Measurements from ENCODE around the gene FGA. TPM values are rescaled to one million over a fixed set of nuclear protein-coding genes. Genes with fewer than 3 reads are reported as not detected.

FGA gene
- total and polyA plus RNA-seq, 4 donors = 8,747 to 25,210 (median 14,399) TPM

- peak; percentile 48 for TF ChIP-seq REST (IDR thresholded peaks at IDR 0.05)
- TF ChIP-seq, protein P1, sequence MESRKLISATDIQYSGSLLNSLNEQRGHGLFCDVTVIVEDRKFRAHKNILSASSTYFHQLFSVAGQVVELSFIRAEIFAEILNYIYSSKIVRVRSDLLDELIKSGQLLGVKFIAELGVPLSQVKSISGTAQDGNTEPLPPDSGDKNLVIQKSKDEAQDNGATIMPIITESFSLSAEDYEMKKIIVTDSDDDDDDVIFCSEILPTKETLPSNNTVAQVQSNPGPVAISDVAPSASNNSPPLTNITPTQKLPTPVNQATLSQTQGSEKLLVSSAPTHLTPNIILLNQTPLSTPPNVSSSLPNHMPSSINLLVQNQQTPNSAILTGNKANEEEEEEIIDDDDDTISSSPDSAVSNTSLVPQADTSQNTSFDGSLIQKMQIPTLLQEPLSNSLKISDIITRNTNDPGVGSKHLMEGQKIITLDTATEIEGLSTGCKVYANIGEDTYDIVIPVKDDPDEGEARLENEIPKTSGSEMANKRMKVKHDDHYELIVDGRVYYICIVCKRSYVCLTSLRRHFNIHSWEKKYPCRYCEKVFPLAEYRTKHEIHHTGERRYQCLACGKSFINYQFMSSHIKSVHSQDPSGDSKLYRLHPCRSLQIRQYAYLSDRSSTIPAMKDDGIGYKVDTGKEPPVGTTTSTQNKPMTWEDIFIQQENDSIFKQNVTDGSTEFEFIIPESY (IDR thresholded peaks at IDR 0.05) = peak; percentile 66
Observed at GRCh38 chr4:154562697-154563254, 27.8 kb downstream of the FGA start, which contains the start of gene FGB (continued).

GRCh38 chr4:154560824-154561231, 29.7 kb downstream of the FGA start:
- peaks cover 2 to 12% (median 9%) of the 10 kb centered on the region in 4 donors for H3K36me3 ChIP-seq (ENCODE audit: control insufficient read depth in 4 of 4, insufficient read depth in 3 of 4, low read depth in 1 of 4, low read length in 3 of 4)
- 27% methylated on average over 4 of the region's 4 CpGs for WGBS
- H3K27ac ChIP-seq (ENCODE audit: low read depth in 1 of 2, low read length in 2 of 2) = peak overlapping the region; percentile 76 to 87
- peaks cover 2 to 33% (median 11%) of the 10 kb centered on the region in 4 donors for H3K4me1 ChIP-seq (ENCODE audit: control insufficient read depth in 4 of 4, insufficient read depth in 4 of 4, low read length in 3 of 4)
- H3K27me3 ChIP-seq (ENCODE audit: control insufficient read depth in 4 of 4, insufficient read depth in 4 of 4, low read length in 3 of 4) = no peaks in the 10 kb centered on the region
- no peaks in the 10 kb centered on the region for H3K9me3 ChIP-seq (ENCODE audit: control insufficient read depth in 4 of 4, low read length in 3 of 4)
- H3K4me3 ChIP-seq (ENCODE audit: low read depth in 1 of 3, low read length in 3 of 3) = peak overlapping the region; percentile 7 to 58 (median 31)
- peak overlapping the region in 1 of 2 donors; percentile 16 for H3K9ac ChIP-seq (ENCODE audit: low read depth in 1 of 2, low read length in 2 of 2)
- no peak for DNase-seq (ENCODE audit: low spot score)
- TF ChIP-seq REST (IDR thresholded peaks at IDR 0.05) (no peak), HNF4G (IDR thresholded peaks at IDR 0.05) (no peak), RXRA (IDR thresholded peaks at IDR 0.05) (peak; percentile 64 to 82), RAD21 (IDR thresholded peaks at IDR 0.05) (no peak), GABPA (IDR thresholded peaks at IDR 0.05 in 1 of 2, conservative IDR thresholded peaks at IDR 0.05 in 1 of 2) (no peak), NR2F2 (IDR thresholded peaks at IDR 0.05) (peak; percentile 58), TAF1 (conservative IDR thresholded peaks at IDR 0.05) (no peak), YY1 (IDR thresholded peaks at IDR 0.05) (no peak), EGR1 (IDR thresholded peaks at IDR 0.05; ENCODE audit: low read depth in 2 of 2) (no peak), HNF4A (conservative IDR thresholded peaks at IDR 0.05) (peak; percentile 73 to 85), MAX (IDR thresholded peaks at IDR 0.05) (peak; percentile 6), FOXA2 (IDR thresholded peaks at IDR 0.05) (peak; percentile 62), JUND (IDR thresholded peaks at IDR 0.05) (no peak), FOXA1 (IDR thresholded peaks at IDR 0.05) (no peak), SP1 (IDR thresholded peaks at IDR 0.05) (no peak)
- TF ChIP-seq, protein P1 (IDR thresholded peaks at IDR 0.05) = peak; percentile 23
- TF ChIP-seq, protein P2, sequence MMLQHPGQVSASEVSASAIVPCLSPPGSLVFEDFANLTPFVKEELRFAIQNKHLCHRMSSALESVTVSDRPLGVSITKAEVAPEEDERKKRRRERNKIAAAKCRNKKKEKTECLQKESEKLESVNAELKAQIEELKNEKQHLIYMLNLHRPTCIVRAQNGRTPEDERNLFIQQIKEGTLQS (IDR thresholded peaks at IDR 0.05) = no peak
- TF ChIP-seq, protein P3, sequence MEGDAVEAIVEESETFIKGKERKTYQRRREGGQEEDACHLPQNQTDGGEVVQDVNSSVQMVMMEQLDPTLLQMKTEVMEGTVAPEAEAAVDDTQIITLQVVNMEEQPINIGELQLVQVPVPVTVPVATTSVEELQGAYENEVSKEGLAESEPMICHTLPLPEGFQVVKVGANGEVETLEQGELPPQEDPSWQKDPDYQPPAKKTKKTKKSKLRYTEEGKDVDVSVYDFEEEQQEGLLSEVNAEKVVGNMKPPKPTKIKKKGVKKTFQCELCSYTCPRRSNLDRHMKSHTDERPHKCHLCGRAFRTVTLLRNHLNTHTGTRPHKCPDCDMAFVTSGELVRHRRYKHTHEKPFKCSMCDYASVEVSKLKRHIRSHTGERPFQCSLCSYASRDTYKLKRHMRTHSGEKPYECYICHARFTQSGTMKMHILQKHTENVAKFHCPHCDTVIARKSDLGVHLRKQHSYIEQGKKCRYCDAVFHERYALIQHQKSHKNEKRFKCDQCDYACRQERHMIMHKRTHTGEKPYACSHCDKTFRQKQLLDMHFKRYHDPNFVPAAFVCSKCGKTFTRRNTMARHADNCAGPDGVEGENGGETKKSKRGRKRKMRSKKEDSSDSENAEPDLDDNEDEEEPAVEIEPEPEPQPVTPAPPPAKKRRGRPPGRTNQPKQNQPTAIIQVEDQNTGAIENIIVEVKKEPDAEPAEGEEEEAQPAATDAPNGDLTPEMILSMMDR (IDR thresholded peaks at IDR 0.05; ENCODE audit: low read depth, low read length, missing input control) = no peak
